DMS79 treated with DMSO at 0.1 percent for 48 hours (cell line): ENCODE measurements around the gene FRMD4A.
"Not testable (repeated sequence)": the region's sequence is repeated elsewhere in the genome, so short reads cannot be mapped to it uniquely, and the experiment has no call there.

ENCODE experiments used
- DNase-seq: peaks from one replicate; lab custom pipeline; 2025; lab: John Stamatoyannopoulos, UW

Gene FRMD4A

DNA sequence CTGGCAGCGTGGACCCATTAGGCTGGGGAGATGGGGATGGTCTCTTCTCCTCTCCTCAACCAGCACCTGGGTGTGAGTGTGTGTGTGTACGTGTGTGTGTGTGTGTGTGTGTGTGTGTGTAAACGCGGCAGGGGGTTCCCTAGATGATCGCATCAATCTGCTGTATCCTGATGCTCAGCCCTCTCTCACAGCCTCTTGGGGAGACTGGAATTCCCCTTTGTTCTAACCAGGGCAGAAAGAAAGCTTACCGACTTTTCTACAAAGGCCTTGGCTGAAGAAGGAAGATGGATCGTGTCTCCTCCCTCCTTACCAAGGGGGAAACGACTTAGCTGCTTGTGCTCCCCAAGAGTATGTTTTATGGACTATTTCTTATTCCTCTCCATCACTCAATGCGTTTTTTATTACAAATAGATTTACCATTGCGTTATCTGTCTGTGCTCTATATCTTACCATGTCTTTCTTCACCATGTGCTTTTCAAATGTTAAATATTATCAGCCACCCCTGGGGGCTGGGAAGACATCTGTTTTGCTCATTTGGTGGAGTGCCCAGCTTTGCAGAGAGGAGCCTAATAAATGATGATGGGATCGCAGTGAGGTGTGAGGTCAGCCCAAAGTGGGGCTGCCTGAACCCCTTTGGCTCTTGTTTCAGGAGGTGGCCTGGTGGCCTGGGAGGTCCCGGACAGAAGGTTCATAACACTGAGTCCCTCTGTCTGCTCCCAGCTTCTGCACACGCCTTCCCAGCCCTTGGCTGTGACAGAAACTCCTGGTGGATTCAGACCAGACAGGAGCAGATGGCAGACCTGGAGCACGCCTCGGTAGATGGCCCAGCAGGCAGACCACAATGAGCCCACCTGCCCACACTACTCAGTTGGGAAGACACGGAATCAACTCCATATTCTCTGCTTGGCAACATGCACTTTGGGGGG lies 481.9 kb downstream of the FRMD4A start:
- no peak for DNase-seq

DNA sequence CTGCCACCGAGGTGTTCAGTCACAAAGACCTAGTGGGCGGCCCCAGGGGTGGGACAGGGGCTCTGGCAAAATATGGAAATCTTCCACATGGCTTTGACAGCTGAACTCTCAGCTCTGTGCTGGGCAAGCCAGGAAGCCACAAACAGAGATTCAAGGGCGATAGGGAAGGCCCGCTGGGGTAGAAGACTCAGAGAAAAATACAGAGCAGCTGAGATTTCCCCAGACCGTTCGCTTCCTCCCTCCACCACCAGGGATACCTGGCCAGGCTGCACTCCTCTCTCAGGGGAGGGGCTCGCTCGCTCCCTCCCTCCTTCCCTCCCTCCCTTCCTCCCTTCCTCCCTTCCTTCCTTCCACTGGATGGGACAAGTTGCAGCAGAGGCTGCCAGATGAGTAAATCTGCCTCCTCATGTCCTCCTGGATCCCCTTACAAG lies 483.5 kb downstream of the FRMD4A start:
- no peak for DNase-seq

DNA sequence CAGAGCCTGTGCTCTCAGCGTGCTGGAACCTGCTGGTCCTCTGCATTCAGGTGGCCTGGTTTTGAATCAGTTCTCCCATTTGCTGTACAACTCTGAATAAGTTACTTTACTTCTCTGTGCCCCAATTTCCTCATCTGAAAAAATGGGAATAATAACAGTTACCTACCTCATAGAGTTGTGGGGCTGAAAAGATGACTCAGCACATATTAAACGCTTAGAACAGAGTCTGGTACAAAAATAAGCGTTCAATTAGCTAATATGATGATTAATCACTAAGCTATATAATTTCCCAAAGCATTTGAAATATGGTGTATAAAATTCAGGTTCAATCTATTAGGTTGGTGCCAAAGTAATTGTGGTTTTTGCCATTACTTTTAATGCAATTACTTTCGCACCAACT lies 484.8 kb downstream of the FRMD4A start:
- DNase-seq = no peak

DNA sequence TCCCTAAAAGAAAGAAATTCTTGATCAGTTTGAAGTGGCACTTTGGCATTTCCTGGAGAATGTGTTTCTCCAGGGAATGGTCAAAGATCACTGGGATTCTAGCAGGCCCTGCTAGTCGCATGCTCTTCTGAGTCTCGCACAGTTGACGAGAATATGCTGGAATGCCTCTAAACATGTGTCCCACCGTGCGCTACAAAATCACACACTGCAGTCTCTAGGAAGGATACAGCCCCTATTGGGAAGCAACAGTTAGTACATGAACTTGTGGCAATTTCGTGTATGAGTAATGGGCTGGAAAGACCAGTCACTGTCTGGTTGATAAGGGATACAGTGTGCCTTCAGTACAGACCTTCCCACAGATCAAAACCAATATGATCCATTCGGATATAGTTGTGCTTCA lies 486.1 kb downstream of the FRMD4A start:
- DNase-seq = no peak

DNA sequence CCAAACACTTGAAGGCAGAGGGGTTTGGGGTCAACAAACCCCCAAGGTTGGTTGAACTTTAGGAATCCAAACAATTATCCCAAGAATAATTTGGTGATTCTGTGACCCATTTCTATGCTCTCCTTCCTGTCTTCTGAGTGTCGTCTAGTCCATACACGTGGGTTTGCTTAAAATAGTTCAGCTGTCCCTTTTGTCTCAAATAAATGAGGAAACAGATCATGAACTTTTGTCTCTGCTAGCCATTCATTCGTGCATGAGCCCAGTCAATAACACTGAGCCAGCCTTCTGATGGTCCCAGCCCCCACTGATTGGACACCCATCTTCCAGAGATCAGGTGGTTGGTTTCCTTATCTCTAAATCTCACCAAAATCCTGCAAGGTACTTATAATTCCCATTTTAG lies 488.6 kb downstream of the FRMD4A start:
- DNase-seq = no peak

DNA sequence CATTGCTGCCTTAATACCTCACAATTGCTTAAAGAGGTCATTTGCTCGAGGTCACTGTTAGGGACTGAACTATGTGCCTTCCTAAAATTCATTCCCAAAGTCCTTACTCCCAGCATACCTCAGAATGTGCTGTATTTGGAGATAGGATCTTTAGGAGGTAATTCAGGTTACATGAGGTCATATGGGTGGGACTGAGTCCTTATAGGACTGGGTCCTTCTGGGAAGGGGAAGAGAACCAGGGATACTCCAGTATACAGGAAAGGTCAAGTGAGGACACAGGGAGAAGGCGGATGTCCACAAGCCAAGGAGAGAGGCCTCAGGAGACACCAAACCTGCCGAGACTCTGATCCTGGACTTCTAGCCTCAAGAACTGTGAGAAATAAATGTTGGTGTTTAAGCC lies 490.7 kb downstream of the FRMD4A start:
- no peak for DNase-seq

DNA sequence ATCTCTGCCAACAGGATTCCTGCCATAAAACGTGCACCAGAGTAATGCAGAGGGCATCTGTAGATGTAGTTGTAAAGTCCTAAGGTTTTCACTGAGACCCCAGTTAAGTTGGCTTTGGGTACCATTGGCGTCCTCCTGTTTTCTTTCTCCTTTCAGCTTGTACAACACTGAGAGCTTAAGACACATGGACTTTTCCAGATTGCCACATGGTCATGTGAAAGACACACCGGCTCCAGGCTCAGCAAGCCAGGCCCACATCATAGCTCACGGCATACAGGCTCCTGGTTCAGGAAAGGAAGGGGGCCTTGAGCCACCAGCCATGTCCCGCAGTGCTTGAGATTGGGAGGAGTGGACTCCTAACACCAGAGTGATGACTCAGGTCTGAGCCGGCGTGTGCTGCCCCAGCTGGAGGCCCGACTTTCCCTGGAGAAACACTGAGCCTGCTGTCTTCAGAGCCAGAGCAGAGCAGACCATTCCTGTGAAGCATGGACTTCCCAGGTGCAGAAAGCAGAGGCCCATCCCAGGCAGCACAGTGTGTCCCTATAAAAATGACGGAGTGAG lies 491.2 kb downstream of the FRMD4A start:
- DNase-seq = no peak

DNA sequence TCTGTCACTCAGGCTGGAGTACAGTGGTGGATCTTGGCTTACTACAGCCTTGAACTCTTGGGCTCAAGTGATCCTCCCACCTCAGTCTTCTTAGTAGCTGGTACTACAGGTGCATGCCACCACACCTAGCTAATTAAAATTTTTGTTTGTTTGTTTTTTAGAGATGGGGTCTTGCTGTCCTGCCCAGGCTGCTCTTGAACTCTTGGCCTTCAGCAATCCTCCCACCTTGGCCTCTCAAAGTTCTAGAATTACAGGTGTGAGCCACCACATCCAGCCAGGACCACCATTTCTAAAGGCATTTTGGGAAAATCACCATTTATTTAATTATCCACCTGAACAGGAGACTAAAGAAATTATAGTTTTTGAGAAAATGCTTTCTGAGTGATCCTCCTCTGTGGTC lies 491.7 kb downstream of the FRMD4A start:
- no peak for DNase-seq

DNA sequence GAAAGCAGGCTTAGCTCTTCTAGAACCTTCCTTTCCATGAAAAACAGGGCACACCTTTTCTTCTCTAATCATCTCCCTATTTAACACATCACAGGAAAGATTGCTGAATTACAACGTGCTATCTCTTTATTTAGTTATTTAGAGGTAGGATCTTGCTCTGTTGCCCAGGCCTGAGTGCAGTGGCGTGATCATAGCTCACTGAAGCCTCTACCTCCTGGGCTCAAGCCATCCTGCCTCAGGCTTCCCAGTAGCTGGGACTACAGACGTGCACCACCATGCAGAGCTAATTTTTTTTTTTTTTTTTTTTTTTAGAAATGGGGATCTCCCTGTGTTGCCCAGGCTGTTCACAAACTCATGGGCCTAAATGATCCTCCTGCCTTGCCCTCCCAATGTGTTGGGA lies 492.8 kb downstream of the FRMD4A start:
- no peak for DNase-seq

DNA sequence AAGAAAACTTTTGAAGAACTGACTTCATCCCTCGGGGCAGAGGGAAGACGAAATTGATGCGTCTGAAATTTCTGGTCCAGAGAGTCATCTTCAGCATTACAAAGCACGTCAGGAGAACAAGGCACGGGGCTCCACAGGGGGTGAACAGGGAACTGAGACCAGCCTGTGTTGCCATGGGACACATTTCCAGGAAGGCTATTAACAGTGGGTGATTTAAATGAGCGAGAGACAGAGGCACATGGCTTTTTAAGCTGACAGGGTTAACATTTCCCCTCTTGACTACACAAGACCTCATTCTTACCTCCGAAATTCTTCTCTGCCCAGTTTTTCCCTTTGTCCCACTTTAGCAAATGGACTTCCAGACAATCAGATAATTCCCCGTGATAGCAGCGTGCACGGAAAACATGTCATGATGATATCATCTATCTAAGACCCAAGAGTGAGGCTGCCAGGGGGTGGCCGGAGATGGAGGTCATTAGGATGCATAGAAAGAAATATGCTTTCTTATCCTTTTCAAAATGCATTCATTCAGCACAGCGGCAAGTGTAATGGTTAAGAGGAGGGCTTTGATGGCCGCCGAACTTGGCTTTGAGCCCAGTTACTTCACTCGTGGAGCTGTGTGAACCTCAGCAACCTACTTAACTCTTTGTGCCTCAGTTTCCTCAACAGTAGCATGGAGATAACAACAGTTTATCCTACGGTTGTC lies 496.0 kb downstream of the FRMD4A start:
- DNase-seq = no peak

DNA sequence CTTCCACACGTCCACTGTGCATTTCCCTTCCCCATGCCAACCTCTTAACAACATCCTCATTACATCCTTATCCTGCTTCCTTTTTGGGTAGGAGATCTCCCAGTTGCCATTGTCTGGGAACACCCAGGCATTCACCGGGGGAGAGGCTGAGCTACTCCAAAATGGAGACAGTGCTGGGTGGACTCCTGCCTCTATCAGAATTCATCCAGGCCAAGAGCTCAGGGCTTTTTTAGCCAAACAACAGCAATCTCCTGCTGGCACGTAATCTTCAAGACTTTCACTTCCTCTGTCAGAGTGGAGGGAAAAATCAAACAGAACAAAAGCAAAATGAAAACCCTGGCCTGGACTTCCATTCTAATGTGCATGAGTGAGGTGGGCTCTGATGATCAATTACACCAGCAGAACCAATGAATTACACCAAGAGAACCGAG lies 499.0 kb downstream of the FRMD4A start:
- no peak for DNase-seq

DNA sequence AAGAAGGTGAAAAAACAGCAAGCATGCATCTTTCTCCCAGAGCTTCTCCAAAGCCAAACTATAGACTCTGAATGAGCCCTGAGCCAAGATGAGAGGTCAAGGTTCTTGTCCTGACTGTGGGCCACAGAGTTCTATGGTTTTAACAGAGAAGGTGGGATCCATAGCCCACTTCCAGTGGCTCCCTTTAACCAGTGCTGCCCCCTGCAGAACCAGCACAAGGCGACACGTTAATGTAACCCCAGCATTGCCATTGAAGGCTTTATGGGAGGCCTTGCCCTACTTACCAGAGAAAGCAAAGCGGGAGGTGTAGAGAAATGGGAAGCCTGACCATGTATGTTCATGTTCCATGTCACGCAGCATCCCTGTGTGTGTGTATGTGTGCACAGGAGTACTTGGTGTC lies 500.3 kb downstream of the FRMD4A start:
- DNase-seq = no peak

DNA sequence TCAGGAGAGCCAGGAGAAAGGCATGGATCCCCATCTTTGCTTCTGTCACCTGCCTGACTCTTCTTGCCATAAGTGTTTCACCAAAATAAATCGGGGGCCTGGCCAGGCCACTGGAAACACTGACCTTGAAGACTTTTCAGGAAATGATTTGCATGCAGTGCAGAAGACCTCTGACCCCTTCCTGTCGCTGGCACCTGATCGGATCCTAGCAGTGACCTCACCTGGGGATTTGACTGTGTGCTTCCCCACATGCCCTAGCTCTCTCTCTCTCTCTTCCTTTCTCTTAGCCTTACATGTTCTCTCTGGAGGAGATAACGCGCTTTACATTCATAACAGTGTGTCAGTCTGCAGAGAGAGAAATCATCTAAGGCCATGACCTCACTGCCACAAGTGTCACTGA lies 500.9 kb downstream of the FRMD4A start:
- no peak for DNase-seq

DNA sequence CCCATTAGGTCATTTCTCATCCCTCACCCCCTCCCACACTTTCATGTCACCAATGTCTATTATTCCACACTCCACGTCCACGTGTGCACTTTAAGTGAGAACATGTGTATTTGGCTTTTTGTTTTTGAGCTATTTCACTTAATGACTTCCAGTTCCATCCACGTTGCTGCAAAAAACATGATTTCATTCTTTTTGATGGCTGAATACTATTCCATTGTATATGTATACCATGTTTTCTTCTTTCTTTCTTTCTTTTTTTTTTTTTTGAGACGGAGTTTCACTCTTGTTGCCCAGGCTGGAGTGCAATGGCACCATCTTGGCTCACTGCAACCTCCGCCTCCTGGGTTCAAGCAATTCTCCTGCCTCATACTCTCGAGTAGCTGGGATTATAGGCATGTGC lies 502.4 kb downstream of the FRMD4A start:
- not testable (repeated sequence) for DNase-seq

DNA sequence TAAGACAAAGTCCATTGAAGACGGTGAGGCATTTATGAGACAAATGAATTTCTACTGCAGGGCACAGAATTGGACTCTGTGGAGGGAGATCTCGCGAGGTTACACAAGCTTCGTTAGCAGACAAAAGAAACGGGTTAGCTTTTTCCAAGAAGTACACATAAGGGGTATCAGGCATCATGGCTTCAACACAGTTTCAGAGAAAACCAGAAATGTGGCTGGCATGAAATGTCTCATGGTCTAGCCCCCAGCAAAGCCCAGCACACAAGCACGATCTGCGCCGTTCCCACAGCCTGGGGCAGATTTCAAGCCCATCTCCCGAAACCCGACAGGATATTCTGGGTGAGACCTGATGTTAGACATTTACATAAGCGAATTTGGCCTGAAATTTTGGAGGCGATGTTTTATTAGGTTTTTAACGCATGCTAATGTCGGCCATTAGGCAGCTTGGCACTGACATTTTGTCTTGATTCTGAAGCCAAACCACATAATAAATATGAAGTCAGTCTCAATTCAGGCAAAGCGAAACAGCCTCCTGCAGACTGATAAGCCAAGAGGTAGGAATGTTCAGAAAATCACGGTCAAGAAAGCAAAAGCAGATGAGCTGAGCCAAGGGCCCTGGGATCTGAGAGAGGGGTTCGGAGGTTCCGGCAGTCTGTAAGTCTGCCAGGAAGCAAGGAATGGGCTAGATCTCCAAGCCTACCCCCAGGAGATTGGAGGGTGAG lies 503.5 kb downstream of the FRMD4A start:
- no peak for DNase-seq

DNA sequence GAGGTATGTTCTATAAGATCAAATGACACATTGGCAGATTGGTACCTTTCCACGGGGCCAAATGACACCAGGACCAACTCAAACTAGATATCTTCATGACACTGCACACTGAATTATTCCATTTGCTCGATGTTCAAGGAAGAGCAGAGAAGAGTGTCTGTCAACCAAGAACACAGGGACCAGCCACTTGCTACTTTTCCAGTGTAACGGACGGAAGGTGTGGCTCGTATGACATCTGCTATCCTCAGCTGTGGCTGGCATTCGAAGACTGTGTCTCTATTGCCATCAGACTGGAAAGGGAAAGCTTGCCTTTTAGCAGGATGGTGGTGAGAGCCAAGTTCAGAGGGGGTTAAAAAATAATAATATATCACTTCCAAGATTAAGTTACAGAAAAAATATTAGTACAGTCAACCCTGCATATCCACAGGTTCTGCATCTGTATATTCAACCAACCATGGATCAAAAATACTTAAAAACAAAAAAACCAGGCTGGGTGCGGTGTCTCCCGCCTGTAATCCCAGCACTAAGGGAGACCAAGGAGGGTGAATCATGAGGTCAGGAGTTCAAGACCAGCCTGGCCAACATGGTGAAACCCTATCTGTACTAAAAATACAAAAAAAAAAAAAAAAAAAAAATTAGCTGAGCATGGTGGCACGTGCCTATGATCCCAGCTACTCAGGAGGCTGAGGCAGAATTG lies 506.9 kb downstream of the FRMD4A start:
- no peak for DNase-seq

DNA sequence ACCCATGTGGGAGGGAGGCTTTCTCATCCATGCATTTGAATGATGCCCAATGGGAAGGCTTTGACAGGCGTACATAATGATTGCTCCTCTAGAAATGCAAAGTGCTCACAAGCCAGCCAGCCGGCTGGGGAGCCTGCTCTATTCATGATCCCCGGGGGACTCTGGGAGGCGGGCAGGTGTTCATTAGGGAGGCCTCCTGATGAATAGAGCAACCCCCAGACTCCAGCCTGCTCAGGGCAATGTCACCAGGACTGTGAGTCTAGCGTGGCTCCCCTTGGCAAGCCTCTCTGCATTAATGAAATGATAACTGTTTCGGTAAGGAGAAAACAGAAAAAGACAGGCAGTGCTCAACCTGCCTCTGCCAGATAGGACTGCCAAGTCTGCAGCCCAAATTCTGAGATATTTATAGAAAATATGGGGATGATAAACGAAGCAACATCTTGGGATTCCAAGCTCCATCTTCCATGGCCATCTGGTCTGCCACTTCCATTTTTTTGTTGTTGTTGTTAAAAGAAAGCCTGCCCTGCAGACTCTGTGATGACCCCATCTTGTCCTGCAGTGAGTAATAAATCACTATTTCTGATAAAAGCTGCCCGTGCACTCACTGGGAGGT lies 507.5 kb downstream of the FRMD4A start:
- no peak for DNase-seq

DNA sequence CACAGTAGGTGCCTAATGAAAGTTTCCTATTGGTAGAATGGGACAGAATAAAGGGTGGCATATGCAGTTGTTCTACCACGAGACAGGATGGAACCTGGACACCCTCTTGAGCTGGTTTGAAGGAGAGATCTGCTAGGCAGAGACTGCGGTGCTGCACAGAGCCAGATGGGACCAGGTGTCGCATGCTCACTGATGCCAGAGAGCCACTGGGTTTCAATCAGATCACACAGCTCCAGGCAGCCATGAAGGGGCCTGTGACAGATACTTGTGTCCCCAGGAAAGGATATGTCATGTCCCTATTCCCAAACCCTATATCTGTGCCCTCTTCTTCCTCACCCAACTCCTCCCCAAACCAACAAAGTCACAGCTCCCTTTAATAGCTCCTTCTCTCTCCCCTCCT lies 508.2 kb downstream of the FRMD4A start:
- DNase-seq = no peak

DNA sequence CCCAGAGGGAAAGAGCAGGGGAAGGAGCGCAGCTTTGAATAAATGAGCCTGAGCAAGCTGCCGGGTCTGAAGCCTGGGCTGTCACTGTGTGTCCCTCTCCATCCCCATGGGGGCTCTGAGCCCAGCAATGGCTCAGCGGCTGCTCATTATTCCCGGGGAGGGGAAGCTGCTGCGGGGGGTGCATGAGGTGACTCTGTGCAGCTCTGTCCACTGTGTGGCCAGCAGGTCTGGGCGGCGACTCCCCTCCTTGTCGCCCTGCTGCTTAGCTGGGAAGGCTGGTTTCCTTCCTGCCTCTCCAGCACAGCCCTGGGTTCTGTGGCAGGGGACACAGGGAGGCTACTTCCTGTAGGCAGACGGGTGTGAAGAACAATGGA lies 509.8 kb downstream of the FRMD4A start:
- no peak for DNase-seq

DNA sequence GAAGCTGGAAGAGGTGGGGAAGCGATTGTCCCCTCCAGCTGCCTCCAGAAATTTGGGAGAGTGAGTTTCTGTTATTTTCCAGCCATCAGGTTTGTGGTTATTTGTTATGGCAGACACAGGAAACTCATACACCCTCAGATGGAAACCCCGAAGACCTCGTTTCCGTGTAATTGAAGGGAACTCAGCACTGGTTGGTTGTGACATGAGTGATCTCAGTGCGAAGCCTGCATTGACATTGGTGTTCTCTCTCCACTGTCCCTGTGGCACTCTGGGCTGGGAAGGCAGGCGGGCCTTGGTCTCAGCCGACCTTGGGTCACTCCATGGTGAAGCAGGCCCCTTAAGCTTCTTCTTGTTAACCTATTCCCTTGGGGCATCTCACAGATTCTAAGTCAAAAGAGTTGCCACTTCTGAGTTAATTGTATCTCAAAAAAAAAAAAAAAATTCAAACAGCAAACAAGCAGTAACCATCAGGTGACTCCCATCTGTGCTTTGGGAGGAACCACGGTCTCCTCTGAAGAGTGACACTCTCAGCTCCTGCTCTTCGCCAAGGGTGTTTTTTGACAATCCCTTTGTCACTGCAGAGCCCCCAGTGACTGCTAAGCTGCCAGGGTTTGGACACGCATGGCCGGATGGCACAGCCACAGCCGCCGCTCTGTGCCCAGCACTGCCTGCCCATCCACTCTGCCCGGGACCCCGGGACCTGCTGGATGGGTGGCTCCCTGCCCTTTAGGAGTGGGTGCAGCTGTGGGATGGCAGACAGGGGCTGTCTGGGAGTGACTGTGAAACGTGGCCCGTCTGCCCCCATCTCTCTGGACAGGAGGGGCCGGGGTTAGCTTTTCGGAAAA lies 510.4 kb downstream of the FRMD4A start:
- no peak for DNase-seq
